NCI-H1105 treated with DMSO at 0.1 percent for 48 hours (cell line): ENCODE data around the gene PIK3IP1.

Experiments
- DNase-seq: peaks from one replicate; lab custom pipeline; 2025; lab: John Stamatoyannopoulos, UW

The PIK3IP1 gene

DNA sequence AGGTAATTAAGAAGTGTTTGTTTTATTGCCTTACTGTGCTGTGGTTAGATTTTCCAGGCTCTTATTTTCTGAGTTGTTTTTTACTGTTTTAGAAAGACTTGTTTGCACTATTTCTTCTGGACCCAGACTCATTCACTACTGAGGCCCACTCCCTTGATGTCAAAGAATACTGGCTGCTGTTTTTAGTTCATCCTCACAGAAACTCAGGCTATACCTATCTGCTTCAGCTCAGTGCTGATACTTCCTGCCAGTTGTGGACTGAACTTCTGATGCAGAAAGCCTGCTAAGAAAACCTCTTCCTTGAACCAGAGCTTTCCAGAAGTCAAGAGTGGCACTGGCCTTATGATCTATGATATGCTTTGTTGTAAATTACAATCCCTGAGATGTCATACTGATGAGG lies 15.9 kb upstream of the PIK3IP1 start:
- DNase-seq, result no peak

DNA sequence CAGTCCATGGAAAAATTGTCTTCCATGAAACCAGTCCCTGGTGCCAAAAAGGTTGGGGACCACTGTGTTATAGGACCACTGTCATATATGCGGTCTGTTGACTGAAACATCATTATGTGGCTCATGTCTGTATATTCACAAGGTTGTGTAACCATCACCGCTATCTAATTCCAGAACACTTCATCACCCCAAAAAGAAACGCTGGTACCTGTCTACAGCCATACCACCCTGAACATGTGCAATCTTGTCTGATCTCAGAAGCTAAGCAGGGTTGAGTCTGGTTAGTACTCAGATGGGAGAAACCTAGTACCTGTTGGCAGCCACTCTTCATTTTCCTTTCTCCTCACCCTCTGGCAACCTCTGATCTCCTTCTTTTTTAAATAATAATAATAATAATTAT lies 12.9 kb upstream of the PIK3IP1 start:
- no peak for DNase-seq

DNA sequence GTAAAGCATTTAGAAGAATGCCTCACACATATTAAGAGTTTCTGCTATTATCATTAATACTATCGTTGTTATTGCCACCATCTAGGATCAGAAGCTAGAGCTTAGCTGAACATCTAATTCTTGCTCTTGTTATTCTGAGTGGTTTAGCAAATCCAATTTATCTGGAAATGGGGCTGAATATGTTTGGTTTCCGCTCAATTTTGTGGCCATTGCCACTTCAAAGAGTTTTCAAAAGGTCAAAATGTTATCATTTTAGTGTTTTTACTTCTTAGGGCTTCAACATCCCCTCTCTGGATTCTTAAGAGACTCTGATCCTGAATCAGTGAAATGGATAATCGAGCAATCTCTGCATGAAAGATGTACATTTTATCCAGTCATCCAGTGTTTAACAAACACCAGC lies 10.2 kb upstream of the PIK3IP1 start:
- no peak for DNase-seq

DNA sequence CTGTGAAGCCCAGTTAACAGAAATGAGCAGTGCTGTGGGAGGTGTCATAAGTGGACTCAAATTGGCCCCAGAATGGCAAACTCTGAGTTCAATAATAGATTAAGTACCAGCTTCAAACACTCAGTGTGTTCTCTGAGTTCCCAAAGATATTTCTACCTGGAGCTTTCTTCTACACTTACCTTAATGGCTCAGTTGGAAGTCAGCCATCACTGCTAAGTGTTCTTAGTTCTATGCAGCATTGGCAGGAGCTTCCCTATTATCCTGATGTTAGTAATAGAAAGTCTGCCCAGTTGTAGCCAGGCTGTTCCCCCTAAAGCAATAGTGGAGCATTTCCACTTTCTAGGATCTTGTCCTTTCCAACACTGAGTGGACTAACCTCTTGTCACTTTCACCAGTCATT lies 9.7 kb upstream of the PIK3IP1 start:
- DNase-seq, result peak; percentile 84

DNA sequence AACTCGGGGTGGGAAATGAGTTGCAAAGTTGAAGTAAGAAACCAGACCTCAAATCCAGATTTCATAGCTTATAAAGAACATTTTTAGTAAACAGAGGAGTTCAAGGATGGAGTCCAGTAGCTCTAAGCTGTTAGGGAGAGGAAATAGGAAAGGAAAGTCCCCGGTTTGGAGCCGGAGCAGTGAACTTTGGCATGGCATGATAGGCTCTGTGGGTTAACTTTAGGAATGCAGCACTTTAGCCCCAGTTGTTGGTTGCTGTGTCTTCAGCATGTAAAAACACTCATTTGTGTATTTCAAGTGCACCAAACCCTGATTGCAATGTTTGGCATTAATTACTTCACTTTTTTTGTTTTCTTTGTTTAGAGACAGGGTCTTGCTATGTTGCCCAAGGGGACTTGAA lies 8.6 kb upstream of the PIK3IP1 start:
- no peak for DNase-seq

DNA sequence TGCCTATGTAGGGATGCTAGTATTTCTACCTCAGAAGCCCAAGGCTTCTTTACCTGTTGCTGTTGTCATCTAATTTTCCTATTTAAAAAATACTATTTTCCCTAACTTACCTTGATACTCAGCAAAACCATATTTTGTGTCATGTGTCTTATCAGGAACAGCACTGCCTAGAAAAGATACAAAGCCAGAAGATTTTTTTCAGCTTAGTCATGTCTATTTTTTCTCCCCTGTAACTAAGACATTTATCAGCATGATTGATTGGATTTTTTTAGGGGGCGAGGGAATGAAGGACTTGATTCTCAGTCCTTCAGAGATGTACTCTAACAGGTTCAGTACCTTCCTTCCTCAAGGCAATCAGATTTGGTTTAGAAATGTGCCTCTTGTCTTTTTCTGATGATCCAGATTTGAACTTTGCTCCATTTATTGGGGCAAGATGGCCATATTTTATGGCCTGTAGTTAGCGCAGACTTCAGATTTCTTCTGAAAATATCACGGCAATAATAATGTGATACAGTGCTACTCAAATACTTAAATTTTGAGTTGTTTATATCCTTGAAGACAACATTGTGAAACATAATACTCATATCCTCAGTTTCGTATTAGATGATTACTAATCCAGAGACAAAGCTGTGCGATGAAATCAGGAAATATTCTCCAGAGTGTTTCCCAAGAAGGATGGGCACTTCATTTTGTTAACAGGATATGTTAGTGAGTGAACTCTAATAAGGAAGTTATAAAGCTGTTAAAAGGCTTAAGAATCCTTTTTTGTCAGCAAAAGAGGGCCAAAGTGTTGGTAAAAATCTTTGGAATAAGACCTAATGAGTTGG lies 3.8 kb upstream of the PIK3IP1 start:
- no peak for DNase-seq

DNA sequence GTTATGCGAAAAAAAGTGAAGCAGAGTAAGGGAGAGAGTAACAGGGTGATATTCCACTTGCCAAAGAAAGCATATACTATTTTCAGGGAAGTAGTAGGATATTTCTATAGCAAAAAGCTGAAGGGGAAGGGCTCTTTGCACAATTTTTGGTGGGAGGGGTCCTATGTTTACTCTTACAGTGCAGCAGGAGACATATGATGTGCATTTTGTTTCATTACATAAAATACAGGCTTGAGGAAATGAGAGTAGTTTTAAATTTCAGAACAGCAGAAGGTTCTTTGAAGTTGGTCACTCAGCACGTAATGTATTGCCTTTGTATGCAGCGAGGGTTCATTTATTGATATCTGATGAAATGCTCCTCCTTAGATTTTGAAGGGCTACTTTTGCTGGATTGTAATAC lies 3.1 kb upstream of the PIK3IP1 start:
- no peak for DNase-seq

DNA sequence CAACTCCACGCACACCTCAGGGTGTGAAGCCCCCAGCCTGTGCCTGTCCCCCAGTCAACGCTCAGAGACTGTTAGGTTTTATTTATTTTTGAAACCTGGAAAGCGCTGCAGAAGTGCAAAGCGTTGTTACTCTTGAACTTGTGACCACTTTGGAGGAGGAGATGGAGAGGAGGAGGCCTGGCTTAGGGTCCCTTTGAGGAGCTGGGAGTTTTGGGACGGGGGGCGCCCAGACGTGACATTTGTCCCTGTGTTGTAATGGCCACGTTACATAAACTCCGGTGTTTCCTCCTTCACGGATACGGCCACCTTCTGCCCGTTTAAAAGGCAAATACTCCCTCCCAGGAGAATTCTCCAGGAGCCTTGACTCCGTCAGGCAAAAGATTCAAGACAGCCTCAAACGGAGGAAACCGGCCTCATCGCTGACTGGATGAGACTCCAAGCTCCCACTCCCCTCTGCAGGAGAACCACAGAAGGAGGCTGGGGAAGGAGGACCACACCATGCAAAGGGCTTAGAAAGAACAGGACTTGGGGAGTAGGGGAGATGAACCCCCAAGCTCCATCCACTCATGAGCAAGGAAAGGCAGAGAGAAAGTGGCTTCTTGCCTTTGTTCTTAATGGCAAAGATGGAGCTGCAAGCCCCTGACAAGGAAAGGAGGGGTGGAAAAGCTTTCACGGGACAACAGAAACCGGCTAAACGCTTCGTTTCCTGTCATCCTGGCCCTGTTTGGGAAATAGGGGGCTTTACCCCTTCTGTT lies 630 bp downstream of the PIK3IP1 start:
- DNase-seq, result no peak

DNA sequence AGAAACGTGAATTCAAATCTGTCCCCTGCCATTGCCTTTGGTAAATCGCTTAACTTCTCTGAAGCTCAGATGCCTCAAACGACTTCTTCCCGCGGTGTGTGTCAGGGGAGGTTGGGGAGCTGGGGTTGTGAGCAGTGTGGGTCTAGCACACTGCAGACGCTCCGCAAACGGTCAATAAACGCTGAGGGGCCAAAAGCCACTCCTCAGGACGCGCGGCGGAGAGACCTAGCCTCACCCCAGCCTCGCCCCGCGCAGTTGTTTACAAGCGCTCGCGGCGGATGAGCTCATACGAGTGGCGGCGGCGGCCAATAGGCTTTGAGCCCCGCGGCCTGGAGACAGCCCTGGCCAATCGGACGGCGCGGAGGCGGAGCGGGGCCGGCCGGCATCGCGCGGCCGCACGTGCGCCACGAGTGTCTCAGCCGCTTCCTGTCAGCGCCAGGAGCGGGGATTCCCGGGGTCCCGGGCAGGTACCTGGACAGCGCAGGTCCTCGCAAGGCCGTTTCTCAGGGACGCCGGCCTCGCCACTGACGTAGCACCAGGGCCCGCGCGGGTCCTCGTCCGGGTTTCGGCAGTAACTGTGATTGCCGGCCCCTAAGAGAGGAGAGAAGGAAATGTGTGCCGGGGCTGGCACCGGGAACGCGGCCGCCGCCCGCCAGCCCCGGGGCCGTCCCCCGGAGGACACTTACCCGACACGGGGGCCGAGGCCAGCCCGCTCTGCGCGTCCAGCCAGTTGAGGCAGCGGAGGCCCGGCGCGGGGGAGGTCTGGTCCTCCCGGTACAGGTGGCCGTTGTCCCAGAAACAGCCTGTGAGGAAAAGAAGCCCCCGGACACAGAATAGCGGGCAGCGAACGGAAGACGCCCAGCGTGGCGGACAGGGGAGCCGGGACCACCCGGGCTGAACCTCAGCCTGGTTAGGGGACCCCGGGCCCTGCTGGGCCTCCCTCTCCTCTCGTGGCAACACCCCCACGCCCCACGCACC lies 1.5 kb downstream of the PIK3IP1 start:
- DNase-seq, result peak; percentile 74

DNA sequence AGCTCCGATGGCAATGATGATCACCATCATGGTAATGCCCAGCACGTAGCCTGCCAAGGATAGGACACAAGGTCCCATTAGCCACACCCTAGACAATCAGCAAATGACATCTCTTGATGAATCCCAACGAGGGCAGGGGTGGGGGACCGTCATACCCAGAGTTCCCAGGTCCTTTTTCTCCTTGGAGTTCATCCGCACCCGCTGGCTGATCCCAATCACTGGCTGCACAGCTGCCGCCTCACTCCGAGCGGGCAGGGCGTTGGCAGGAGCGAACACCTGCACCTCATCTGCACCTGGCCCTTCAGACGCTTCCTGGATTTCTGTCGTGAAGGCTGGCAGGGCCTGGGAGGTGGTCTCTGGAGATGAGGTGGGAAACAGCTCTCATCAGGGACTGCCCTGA lies 2.9 kb downstream of the PIK3IP1 start:
- DNase-seq, result peak; percentile 42

DNA sequence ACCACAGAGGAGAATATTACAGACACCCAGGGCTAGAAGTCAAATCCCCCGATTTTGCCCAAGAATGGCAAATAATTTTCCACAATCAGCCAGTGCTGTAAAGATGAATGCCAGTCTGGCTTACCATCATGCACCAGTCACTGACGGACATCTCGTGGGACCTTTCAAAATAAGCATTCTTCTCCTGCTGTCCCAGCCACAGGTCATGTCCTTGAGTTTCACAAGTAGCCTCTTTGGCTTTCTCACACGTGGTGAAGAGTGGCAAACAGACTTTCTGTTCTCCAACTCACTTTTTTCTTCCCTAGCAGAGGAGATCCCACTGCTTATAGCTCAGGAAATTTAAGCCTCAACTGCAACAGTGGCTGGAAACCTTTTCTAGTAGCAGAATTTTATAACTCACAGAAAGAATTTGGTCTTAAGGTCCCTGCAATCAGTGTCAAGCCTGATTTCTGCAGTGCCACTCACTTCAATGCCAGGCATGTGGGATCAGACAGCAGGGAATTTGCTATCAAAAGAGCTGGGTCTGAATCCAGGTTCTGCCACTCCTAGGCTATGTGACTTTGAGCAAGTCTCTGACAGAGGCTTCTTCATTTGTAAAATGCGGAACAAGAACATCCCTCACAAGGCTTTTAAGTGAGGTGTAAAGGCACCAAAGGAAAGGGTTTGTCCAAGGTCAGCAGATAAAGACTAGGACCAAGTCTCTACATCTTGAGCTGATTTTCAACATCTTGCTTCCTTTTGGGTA lies 3.6 kb downstream of the PIK3IP1 start:
- DNase-seq, result no peak

DNA sequence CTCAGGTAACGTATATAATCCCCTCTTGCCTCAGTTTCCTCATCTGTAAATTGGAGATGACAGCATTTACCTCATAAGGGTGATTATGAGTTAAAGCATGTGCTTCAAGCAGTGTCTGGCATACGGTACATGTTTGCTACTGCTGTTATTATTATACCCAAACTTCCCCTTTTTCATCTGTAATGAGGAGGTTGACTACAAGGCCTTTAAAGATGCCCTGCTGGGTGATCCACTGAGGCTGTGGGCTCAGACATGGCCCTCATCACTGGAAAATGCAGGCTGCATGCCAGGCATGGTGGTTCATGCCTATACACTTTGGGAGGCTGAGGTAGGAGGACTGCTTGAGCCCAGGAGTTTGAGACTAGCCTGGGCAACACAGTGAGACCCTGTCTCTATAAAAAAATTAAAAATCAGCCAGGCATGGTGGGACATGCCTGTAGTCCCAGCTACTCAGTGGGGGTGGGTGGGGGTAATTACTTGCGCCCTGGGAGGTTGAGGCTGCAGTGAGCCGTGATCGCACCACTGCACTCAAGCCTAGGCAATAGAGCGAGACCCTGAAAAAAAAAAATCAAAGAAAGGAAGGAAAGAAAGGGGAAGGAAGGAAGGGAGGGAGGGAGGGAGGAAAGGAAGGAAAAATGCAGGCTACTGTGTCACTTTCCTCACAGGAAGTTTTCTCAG lies 4.3 kb downstream of the PIK3IP1 start:
- DNase-seq, result no peak

DNA sequence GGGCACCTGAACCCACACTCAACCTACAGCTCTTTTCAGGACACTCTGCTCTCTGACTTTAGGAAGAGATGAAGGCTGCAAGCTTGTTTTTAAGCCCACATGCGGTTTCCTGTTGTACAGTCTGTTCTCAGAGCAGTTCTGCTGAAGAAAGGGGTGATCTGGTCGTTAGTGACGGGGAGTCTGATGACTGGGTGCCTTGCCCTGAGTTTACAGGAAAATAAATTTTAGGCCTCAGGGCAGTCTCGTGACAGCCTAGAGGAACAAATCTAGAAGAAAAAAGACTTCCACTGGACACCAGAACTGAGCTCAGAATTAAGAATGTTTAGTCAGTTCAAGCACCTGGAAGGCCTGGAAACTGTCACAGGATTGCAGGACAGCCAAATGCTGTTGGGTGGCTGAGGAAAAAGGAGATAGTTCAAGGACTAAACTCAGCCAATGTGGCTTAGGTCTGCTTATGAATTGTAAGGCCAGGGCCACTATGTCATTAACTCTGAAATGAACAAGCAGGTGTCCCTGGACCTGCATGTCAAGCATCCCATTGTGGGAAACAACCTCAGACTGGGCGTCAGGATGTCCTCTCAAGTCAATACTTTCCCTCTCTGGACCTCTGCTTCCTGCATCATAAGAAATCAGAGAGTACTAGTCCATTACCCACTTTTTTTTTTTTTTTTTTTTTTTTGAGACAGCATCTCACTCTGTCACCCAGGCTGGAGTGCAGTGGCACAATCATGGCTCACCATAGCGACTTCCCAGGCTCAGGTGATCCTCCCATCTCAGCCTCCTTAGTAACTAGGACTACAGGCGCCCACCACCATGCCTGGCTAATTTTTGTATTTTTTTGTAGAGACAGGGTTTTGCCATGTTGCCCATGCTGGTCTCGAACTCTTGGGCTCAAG lies 5.7 kb downstream of the PIK3IP1 start:
- DNase-seq, result no peak

DNA sequence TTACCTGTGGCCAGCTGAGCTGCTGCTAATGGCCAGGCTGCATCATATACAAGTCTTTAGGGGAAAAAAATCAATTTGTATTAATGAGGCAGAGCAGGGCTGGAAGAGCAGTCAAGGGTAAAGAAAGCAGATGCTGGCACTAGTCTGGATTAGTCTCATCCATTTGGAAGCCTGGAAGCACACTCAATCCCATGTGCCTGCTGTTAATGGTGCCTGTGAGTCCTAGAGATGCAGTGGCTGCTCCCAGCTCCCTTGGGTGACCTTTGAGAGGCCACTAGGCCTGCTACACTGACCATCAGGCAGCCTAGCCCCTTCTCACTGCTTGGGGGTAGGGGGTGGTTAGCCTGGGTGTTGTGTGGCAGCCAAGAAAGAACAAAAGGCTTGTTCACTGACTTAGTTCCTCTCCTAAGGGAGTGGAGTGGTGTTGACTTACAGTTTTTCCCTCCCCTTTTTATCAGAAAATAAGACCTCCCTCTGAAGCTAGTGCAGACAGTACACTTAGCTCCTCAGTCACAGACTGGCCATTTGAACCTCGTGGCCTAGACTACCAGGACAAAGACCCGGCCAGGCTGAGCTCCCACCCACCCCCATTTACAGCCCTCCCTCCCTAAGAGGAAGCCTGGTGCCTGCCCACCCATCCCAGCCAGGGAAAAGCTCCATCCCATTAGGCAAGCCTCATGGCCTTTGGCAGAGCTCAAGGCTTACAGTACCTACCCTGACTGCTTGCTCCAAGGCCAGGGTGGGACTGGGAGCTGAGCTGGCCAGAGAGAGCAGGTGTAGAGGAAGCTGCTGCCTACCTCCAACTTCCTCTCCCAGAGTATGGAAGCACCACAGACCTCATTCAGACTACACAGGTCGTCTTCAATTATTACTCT lies 7.8 kb downstream of the PIK3IP1 start:
- DNase-seq, result no peak

DNA sequence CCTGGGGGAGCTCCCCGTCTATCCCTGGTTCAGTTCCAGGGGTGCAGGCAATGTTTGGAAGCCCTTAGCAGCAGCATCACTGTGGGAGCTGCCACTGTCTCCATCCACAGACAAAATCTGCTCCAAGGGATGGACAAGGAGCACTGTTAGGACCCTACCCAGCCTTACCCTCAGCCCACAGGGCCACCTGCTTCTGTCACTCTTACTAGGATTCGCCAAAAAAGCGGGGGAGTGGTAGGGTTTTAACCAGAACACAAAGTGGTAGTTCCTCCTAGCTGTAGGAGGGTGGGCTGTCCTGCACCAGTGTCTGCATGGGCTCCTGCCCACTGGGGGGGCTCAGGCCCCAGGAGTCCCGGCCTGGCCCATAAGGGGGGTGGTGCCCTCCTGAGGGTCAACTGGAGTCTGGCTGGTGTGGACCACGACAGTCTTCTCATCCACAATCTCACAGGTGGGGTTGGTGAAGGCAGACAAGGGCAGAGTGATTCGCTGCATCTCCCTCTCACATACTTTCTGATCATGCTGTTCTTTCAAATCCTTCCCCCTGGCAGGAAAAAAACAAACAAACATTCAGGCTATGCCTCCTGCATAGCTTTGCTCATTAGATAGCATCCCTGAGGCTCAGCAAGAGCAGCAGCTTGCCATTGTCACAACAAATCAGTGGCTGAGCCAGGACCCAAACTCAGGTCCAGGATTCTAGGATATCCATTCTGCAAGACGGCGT lies 9.4 kb downstream of the PIK3IP1 start:
- DNase-seq, result no peak

DNA sequence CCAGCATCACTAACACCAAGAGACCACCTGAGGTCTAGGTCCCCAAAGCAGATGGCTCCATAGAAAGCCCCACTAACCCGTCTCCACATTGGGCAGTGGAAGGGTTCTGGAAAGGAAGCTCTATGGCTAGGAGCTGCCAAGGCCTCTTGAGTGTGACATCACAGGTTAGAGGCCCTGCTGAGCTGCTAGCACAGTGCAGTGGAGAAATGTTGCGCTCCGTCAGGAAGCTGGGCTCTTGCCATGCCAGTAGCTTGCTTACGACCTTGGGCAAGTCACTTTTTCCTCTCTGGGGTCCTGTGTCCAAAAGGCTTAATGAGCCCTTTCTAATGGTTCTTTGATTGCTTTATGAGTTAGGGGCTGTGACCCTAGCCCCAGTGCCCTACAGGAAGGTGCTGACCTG lies 10.6 kb downstream of the PIK3IP1 start:
- no peak for DNase-seq

DNA sequence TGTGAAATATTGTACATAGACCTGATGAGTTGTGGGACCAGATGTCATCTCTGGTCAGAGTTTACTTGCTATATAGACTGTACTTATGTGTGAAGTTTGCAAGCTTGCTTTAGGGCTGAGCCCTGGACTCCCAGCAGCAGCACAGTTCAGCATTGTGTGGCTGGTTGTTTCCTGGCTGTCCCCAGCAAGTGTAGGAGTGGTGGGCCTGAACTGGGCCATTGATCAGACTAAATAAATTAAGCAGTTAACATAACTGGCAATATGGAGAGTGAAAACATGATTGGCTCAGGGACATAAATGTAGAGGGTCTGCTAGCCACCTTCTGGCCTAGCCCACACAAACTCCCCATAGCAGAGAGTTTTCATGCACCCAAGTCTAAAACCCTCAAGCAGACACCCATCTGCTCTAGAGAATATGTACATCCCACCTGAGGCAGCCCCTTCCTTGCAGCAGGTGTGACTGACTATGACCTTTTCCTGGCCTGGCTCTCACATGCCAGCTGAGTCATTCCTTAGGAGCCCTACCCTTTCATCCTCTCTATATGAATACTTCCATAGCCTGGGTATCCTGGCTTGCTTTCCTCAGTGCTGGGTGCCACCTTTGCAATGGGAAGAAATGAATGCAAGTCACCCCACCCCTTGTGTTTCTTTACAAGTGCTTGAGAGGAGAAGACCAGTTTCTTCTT lies 12.3 kb downstream of the PIK3IP1 start:
- DNase-seq, result no peak

DNA sequence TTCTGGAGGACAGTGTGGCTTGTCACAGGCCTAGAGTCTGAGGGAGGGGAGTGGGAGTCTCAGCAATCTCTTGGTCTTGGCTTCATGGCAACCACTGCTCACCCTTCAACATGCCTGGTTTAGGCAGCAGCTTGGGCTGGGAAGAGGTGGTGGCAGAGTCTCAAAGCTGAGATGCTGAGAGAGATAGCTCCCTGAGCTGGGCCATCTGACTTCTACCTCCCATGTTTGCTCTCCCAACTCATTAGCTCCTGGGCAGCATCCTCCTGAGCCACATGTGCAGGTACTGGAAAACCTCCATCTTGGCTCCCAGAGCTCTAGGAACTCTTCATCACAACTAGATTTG lies 13.0 kb downstream of the PIK3IP1 start:
- no peak for DNase-seq
